Measurements from ENCODE around the gene VWC2L. TPM values are rescaled to one million over a fixed set of nuclear protein-coding genes. Genes with fewer than 3 reads are reported as not detected.

Gene VWC2L
- polyA plus RNA-seq, 6 donors from 2014 or later, result not detected

GRCh38 chr2:214484239-214484638 lies 73.4 kb downstream of the VWC2L start:
- H3K9me3 Mint-ChIP-seq, result peaks cover 0 to 3% (median 0%) of the 10 kb centered on the region in 7 donors
- DNase-seq (no peak), ATAC-seq (ENCODE audit: low read depth in 2 of 2) (no peak)
- H3K27me3 Mint-ChIP-seq, result no peaks in the 10 kb centered on the region
- no peaks in the 10 kb centered on the region for H3K4me1 Mint-ChIP-seq
- no peaks in the 10 kb centered on the region for H3K36me3 Mint-ChIP-seq
- no peak overlapping the region for H3K27ac Mint-ChIP-seq
- no peak overlapping the region for H3K4me3 Mint-ChIP-seq

- Mint-ChIP-seq H3K4me3 (no peak overlapping the region), H3K27me3 (no peaks in the 10 kb centered on the region), H3K4me1 (no peaks in the 10 kb centered on the region), H3K27ac (no peak overlapping the region), H3K9me3 (peaks cover 0 to 3% (median 0%) of the 10 kb centered on the region in 7 donors), H3K36me3 (no peaks in the 10 kb centered on the region)
- DNase-seq (no peak), ATAC-seq (ENCODE audit: low read depth in 2 of 2) (no peak)
Measured at GRCh38 chr2:214484701-214485100, 73.8 kb downstream of the VWC2L start.

- H3K27ac Mint-ChIP-seq, result no peak overlapping the region
Measured at GRCh38 chr2:214489181-214489580, 78.3 kb downstream of the VWC2L start.

DNA sequence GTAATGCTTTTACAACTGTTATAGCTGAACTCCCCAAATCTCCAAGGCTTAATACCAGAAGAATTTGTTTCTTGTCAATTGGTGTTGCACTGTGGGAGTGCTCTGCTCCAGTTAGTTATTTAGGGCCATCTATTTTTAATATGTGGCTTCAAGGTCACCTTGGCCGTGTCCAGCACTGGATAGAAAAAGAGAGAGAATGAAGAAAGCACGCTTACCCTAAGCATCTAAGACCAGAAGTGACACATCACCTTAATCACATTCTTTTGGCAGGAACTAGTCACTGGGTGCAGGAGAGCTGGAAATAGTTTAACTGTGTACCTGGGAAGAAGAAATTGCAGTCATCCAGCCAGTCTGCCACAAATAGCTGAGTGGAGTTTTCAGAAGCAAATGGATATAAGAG lies 78.8 kb downstream of the VWC2L start:
- peaks cover 0 to 7% (median 2%) of the 10 kb centered on the region in 7 donors for H3K9me3 Mint-ChIP-seq
- H3K27me3 Mint-ChIP-seq, result peaks cover 0 to 3% (median 0%) of the 10 kb centered on the region in 3 donors
- no peak overlapping the region for H3K4me3 Mint-ChIP-seq
- no peaks in the 10 kb centered on the region for H3K36me3 Mint-ChIP-seq
- ATAC-seq (ENCODE audit: low read depth in 2 of 2) (no peak), DNase-seq (no peak)
- H3K4me1 Mint-ChIP-seq, result no peaks in the 10 kb centered on the region
- H3K27ac Mint-ChIP-seq, result no peak overlapping the region

More at GRCh38 chr2:214489181-214489580, 78.3 kb downstream of the VWC2L start:
- Mint-ChIP-seq H3K9me3 (peaks cover 0 to 7% (median 2%) of the 10 kb centered on the region in 7 donors), H3K27me3 (peaks cover 0 to 3% (median 0%) of the 10 kb centered on the region in 3 donors), H3K4me1 (no peaks in the 10 kb centered on the region), H3K36me3 (no peaks in the 10 kb centered on the region), H3K4me3 (no peak overlapping the region)
- ATAC-seq (ENCODE audit: low read depth in 2 of 2) (no peak), DNase-seq (no peak)

DNA sequence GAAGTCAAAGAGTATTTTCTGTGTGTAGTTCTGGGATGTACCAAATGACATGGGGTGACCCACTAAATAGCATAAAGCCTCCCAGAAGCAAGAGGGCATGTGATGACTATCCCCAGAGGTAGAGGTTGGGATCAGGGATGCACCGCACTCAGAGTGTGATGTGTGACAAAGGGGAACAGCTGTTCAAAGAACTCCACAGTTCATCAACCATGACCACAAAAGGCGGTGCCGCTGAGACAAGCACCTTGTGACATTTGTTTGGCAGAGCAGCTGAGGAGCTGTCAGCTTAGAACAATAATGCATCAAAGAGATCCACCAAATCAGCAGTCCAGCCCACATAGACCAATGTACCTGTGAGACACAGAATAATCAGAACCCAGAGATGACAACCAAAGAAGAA lies 81.3 kb downstream of the VWC2L start:
- H3K4me1 Mint-ChIP-seq, result no peaks in the 10 kb centered on the region
- no peak overlapping the region for H3K27ac Mint-ChIP-seq
- no peaks in the 10 kb centered on the region for H3K36me3 Mint-ChIP-seq
- no peak overlapping the region for H3K4me3 Mint-ChIP-seq
- DNase-seq (no peak), ATAC-seq (ENCODE audit: low read depth in 2 of 2) (no peak)
- peaks cover 0 to 3% (median 0%) of the 10 kb centered on the region in 3 donors for H3K27me3 Mint-ChIP-seq
- H3K9me3 Mint-ChIP-seq, result peaks cover 0 to 7% (median 2%) of the 10 kb centered on the region in 7 donors

GRCh38 chr2:214492608-214493007 lies 81.8 kb downstream of the VWC2L start:
- DNase-seq, result no peak
- no peak for ATAC-seq (ENCODE audit: low read depth in 2 of 2)
- Mint-ChIP-seq H3K27ac (no peak overlapping the region), H3K9me3 (peaks cover 0 to 7% (median 2%) of the 10 kb centered on the region in 7 donors), H3K4me1 (no peaks in the 10 kb centered on the region), H3K4me3 (no peak overlapping the region), H3K36me3 (no peaks in the 10 kb centered on the region), H3K27me3 (peaks cover 0 to 3% (median 0%) of the 10 kb centered on the region in 3 donors)

- H3K4me1 Mint-ChIP-seq, result no peaks in the 10 kb centered on the region
- H3K9me3 Mint-ChIP-seq, result peaks cover 0 to 2% (median 0%) of the 10 kb centered on the region in 7 donors
- H3K4me3 Mint-ChIP-seq, result no peak overlapping the region
- no peak overlapping the region for H3K27ac Mint-ChIP-seq
- no peaks in the 10 kb centered on the region for H3K36me3 Mint-ChIP-seq
- no peaks in the 10 kb centered on the region for H3K27me3 Mint-ChIP-seq
- no peak for DNase-seq
- no peak for ATAC-seq (ENCODE audit: low read depth in 2 of 2)
Measured at GRCh38 chr2:214497489-214497888, 86.6 kb downstream of the VWC2L start.

DNA sequence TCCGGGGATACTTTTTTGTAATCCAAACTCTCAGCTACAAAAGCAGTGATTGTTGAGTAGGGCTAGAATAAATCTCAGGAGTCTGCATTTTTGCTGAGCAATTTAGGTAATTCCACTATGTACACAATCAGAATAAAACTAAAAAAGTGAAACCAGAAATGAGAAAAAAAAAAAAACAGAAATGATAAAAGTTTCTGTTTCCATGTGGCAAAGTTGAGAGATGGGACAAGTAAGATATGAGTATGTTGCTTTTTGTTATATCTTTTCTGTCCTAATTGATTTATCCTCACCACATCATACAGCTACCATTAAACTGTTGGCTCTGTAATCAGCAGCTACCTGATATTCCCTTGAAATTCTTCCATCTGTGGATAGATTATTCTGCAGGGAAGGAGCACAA lies 92.7 kb downstream of the VWC2L start:
- H3K27me3 Mint-ChIP-seq, result peaks cover 0 to 1% (median 0%) of the 10 kb centered on the region in 3 donors
- H3K27ac Mint-ChIP-seq, result no peak overlapping the region
- H3K36me3 Mint-ChIP-seq, result no peaks in the 10 kb centered on the region
- H3K9me3 Mint-ChIP-seq, result peaks cover 0 to 3% (median 0%) of the 10 kb centered on the region in 7 donors
- no peaks in the 10 kb centered on the region for H3K4me1 Mint-ChIP-seq
- DNase-seq, result no peak
- no peak overlapping the region for H3K4me3 Mint-ChIP-seq
- ATAC-seq (ENCODE audit: low read depth in 2 of 2), result no peak

- H3K4me3 Mint-ChIP-seq, result no peak overlapping the region
- H3K36me3 Mint-ChIP-seq, result no peaks in the 10 kb centered on the region
- DNase-seq (no peak), ATAC-seq (ENCODE audit: low read depth in 2 of 2) (no peak)
- H3K9me3 Mint-ChIP-seq, result peaks cover 0 to 3% (median 2%) of the 10 kb centered on the region in 7 donors
- H3K27ac Mint-ChIP-seq, result no peak overlapping the region
- H3K27me3 Mint-ChIP-seq, result peaks cover 0 to 8% (median 0%) of the 10 kb centered on the region in 3 donors
- no peaks in the 10 kb centered on the region for H3K4me1 Mint-ChIP-seq
Measured at GRCh38 chr2:214504599-214505376, 93.9 kb downstream of the VWC2L start.

DNA sequence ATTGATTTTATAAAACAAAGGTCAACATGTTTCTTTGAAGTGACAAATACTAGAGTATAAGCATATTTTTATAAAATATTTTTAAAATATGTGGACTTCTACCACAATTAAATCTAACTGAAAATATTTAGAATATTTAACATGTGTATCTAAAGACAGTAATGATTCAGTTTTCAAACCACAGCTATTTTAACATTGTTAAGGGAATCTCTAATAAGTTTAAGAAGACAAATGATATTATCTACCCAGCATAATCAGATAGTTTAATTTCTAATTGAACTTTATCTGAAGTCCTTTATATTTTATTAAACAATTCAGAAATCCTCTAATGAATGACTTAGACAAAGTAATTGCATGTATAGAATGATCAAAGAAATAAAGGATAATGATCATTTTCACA lies 96.2 kb downstream of the VWC2L start:
- no peak overlapping the region for H3K4me3 Mint-ChIP-seq

DNA sequence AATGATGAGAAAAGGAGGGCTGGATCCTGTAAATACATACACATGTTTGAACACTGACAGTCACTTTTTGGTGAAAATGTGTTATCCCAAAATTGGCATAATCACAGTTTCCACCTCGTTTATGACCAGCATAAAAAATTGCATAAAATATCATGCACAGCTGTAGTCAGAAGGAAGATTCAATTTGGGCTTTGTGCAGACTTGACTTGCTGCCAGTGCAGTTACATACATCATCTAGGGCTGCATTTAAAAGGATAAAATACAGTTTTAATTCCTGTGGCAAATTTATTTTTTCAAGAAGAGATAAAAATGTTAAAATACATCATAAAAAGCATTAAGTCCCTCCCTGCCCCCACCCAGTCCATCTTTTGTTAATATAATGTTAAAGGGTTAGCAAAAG lies 103.8 kb downstream of the VWC2L start:
- H3K27me3 Mint-ChIP-seq, result peaks cover 0 to 16% (median 0%) of the 10 kb centered on the region in 3 donors
- no peaks in the 10 kb centered on the region for H3K4me1 Mint-ChIP-seq
- no peaks in the 10 kb centered on the region for H3K9me3 Mint-ChIP-seq
- no peak overlapping the region for H3K4me3 Mint-ChIP-seq
- no peak for DNase-seq
- no peak for ATAC-seq (ENCODE audit: low read depth in 2 of 2)
- H3K27ac Mint-ChIP-seq, result no peak overlapping the region
- no peaks in the 10 kb centered on the region for H3K36me3 Mint-ChIP-seq

More for the DNA sequence above, 96.2 kb downstream of the VWC2L start:
- ATAC-seq (ENCODE audit: low read depth in 2 of 2), result no peak
- H3K9me3 Mint-ChIP-seq, result peaks cover 0 to 3% (median 2%) of the 10 kb centered on the region in 7 donors
- peaks cover 0 to 8% (median 4%) of the 10 kb centered on the region in 3 donors for H3K27me3 Mint-ChIP-seq
- no peak for DNase-seq
- H3K27ac Mint-ChIP-seq, result no peak overlapping the region
- H3K36me3 Mint-ChIP-seq, result no peaks in the 10 kb centered on the region
- H3K4me1 Mint-ChIP-seq, result no peaks in the 10 kb centered on the region

DNA sequence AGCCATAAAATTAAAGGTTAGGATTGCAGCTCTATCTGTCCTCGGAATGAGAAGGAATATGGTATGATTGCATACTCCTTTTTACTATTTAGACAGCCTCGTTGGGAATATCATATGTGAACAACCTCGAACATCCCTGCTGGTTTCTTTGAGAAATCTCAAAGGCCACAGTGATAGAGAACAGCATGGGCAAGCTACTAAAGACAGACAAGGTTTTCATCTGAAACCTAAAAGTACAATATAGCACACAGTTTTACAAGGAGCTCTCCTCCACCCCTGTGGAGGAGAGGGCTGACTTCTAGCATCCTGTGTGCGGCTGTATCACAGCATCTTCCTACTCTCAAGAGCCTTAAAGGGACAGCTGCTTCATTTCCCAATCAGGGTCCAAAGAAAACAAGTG lies 104.3 kb downstream of the VWC2L start:
- DNase-seq (no peak), ATAC-seq (ENCODE audit: low read depth in 2 of 2) (no peak)
- H3K27ac Mint-ChIP-seq, result no peak overlapping the region
- H3K27me3 Mint-ChIP-seq, result peaks cover 0 to 16% (median 0%) of the 10 kb centered on the region in 3 donors
- no peaks in the 10 kb centered on the region for H3K9me3 Mint-ChIP-seq
- no peak overlapping the region for H3K4me3 Mint-ChIP-seq
- no peaks in the 10 kb centered on the region for H3K36me3 Mint-ChIP-seq
- H3K4me1 Mint-ChIP-seq, result no peaks in the 10 kb centered on the region

GRCh38 chr2:214519258-214519818 lies 108.5 kb downstream of the VWC2L start:
- ATAC-seq (ENCODE audit: low read depth in 2 of 2) (no peak), DNase-seq (no peak)
- Mint-ChIP-seq H3K4me1 (no peaks in the 10 kb centered on the region), H3K36me3 (no peaks in the 10 kb centered on the region), H3K27ac (no peak overlapping the region), H3K4me3 (no peak overlapping the region), H3K9me3 (peaks cover 0 to 2% (median 0%) of the 10 kb centered on the region in 7 donors), H3K27me3 (peaks cover 0 to 12% (median 0%) of the 10 kb centered on the region in 3 donors)

GRCh38 chr2:214529021-214529420 lies 118.2 kb downstream of the VWC2L start:
- Mint-ChIP-seq H3K9me3 (peaks cover 0 to 9% (median 0%) of the 10 kb centered on the region in 7 donors), H3K4me1 (no peaks in the 10 kb centered on the region)

More at GRCh38 chr2:214529021-214529420, 118.2 kb downstream of the VWC2L start:
- Mint-ChIP-seq H3K27me3 (no peaks in the 10 kb centered on the region), H3K36me3 (no peaks in the 10 kb centered on the region), H3K4me3 (no peak overlapping the region), H3K27ac (no peak overlapping the region)
- DNase-seq (no peak), ATAC-seq (ENCODE audit: low read depth in 2 of 2) (no peak)
